OCI-LY3 (cell line): ENCODE data around the gene L3MBTL1.

Experiments
- H2AFZ ChIP-seq: fragments of 200-600, 300-600 bp; shearing (Covaris generic); 2 replicates; pipeline ENCODE4 v1.6.0; 2014; ENCODE audit warnings: antibody characterized with exemption, low read depth, low read length
- H3K27ac ChIP-seq: fragments of 200-600, 300-600 bp; sonication (generic); 2 replicates; pipeline ENCODE4 v1.5.1; 2014; ENCODE audit warnings: mild to moderate bottlenecking, low read length, moderate library complexity, mixed read lengths
- H3K27me3 ChIP-seq: fragments of 200-600, 300-600 bp; sonication (generic); 2 replicates; pipeline ENCODE4 v1.6.1; 2014; ENCODE audit warnings: low read depth, low read length, mixed read lengths
- H3K36me3 ChIP-seq: fragments of 200-600, 300-600 bp; sonication (generic); replicated peaks from 2 replicates; pipeline ENCODE3; 2014; ENCODE audit warnings: low read depth, low read length, mixed read lengths
- H3K4me1 ChIP-seq: fragments of 300-600, 200-600 bp; sonication (generic); 2 replicates; pipeline ENCODE4 v1.6.1; 2014; ENCODE audit warnings: low read length, mixed read lengths
- H3K4me2 ChIP-seq: fragments of 200-600, 300-600 bp; sonication (generic); 2 replicates; pipeline ENCODE4 v1.6.1; 2014; ENCODE audit warnings: low read length, mixed read lengths
- H3K4me3 ChIP-seq: fragments of 300-600, 200-600 bp; sonication (generic); 2 replicates; pipeline ENCODE4 v1.5.1; 2014; ENCODE audit warnings: antibody characterized with exemption, mild to moderate bottlenecking, low read length, moderate library complexity
- H3K79me2 ChIP-seq: fragments of 300-600, 200-600 bp; shearing (Covaris generic); 2 replicates; pipeline ENCODE4 v1.6.1; 2014; ENCODE audit warnings: mild to moderate bottlenecking, low read length, mixed read lengths
- H3K9ac ChIP-seq: fragments of 300-600, 200-600 bp; shearing (Covaris generic); 2 replicates; pipeline ENCODE4 v1.6.0; 2014; ENCODE audit warnings: mild to moderate bottlenecking, low read length, moderate library complexity
- H3K9me3 ChIP-seq: fragments of 200-600, 300-600 bp; shearing (Covaris generic); 2 replicates; pipeline ENCODE4 v1.6.1; 2014; ENCODE audit warnings: low read length, mixed read lengths; ENCODE audit not compliant: insufficient read depth
- H4K20me1 ChIP-seq: fragments of 200-600, 300-600 bp; sonication (generic); 2 replicates; pipeline ENCODE4 v1.6.1; 2016; ENCODE audit warnings: low read length, mixed read lengths; ENCODE audit not compliant: insufficient read depth
- CTCF ChIP-seq: fragments of 200-600, 300-600 bp; sonication (generic); IDR thresholded peaks from 2 replicates; pipeline ENCODE4 v1.5.1; 2014; ENCODE audit warnings: antibody characterized with exemption, low read length, low read depth
- EZH2phosphoT487 ChIP-seq: fragments of 200-600 bp; shearing (Covaris generic); IDR thresholded peaks from 2 replicates; pipeline ENCODE4 v1.6.1; 2018; ENCODE audit warnings: antibody characterized with exemption, mixed run types, low read depth

Gene L3MBTL1

GRCh38 chr20:43507150-43508080 is at the start of gene L3MBTL1:
Gene L3MBTL1 (plus strand): TSS chr20:43507697. CDS start chr20:43513504, 5,807 bp downstream.
- Histone ChIP-seq H3K9me3 (no peaks in the 10 kb centered on the region), H3K79me2 (no peaks in the 10 kb centered on the region), H3K36me3 (no peaks in the 10 kb centered on the region), H3K9ac (no peak within 1 kb of the TSS), H3K4me1 (no peaks in the 10 kb centered on the region), H3K27ac (no peak within 1 kb of the TSS), H3K4me3 (no peak within 1 kb of the TSS), H3K27me3 (peaks cover 5% of the 10 kb centered on the region; the same call in 1 of the 2 replicates), H2AFZ (no peak within 1 kb of the TSS), H3K4me2 (no peak within 1 kb of the TSS), H4K20me1 (no peaks in the 10 kb centered on the region)
- TF ChIP-seq EZH2phosphoT487 (no peak), CTCF (no peak)

GRCh38 chr20:43458422-43458924 is 49.0 kb upstream of the L3MBTL1 start:
- H3K27ac ChIP-seq: peak overlapping the region; percentile 81
- peaks cover 56% of the 10 kb centered on the region for H3K79me2 ChIP-seq

GRCh38 chr20:43459022-43459942 is 48.2 kb upstream of the L3MBTL1 start:
- Histone ChIP-seq H3K9ac (peak overlapping the region; percentile 96), H3K4me1 (peaks cover 11% of the 10 kb centered on the region), H3K4me3 (peak overlapping the region; percentile 78), H2AFZ (no peak overlapping the region), H3K27ac (peak overlapping the region; percentile 81), H4K20me1 (peaks cover 51% of the 10 kb centered on the region), H3K79me2 (peaks cover 63% of the 10 kb centered on the region), H3K4me2 (peak overlapping the region; percentile 78), H3K27me3 (no peaks in the 10 kb centered on the region), H3K9me3 (no peaks in the 10 kb centered on the region), H3K36me3 (peaks cover 46% of the 10 kb centered on the region)
- no peak for TF ChIP-seq CTCF
- TF ChIP-seq EZH2phosphoT487: no peak

More at GRCh38 chr20:43458422-43458924, 49.0 kb upstream of the L3MBTL1 start:
- H3K9ac ChIP-seq: peak overlapping the region; percentile 96
- H2AFZ ChIP-seq: no peak overlapping the region
- peaks cover 4% of the 10 kb centered on the region; the same call in 1 of the 2 replicates for H3K27me3 ChIP-seq
- H3K4me1 ChIP-seq: peaks cover 16% of the 10 kb centered on the region
- H4K20me1 ChIP-seq: peaks cover 43% of the 10 kb centered on the region
- H3K4me2 ChIP-seq: peak overlapping the region; percentile 78
- peaks cover 38% of the 10 kb centered on the region for H3K36me3 ChIP-seq
- TF ChIP-seq EZH2phosphoT487 (no peak), CTCF (no peak)
- H3K9me3 ChIP-seq: no peaks in the 10 kb centered on the region
- peak overlapping the region; percentile 78 for H3K4me3 ChIP-seq
